Kidney epithelial cell (primary cell): Measurements from ENCODE around the gene ANP32B. TPM values are rescaled to one million over a fixed set of nuclear protein-coding genes. Genes with fewer than 3 reads are reported as not detected.

Experiments used
- DNase-seq: peaks from one replicate; pipeline ENCODE4 v3.0.0-alpha.2; 2010; ENCODE audit warnings: low read depth
- H3K27me3 ChIP-seq: 2 replicates; pipeline ENCODE4 v1.6.0; 2011; ENCODE audit warnings: low read length; ENCODE audit not compliant: control insufficient read depth, insufficient read depth
- H3K36me3 ChIP-seq: 2 replicates; pipeline ENCODE4 v1.5.1; 2011; ENCODE audit warnings: low read length; ENCODE audit not compliant: control insufficient read depth, insufficient read depth
- H3K4me3 ChIP-seq: 2 replicates; pipeline ENCODE4 v1.5.1; 2011; ENCODE audit warnings: low read depth, mild to moderate bottlenecking, control low read depth, low read length
- CTCF ChIP-seq: IDR thresholded peaks from 2 replicates; pipeline ENCODE4 v1.5.1; 2011; ENCODE audit warnings: mild to moderate bottlenecking, moderate library complexity, low read length, control low read depth, inconsistent platforms; ENCODE audit not compliant: insufficient read depth, poor library complexity, severe bottlenecking
- total RNA-seq: library from RNA; depleted of rRNA; stranded (reverse); fragments of >200 nt; gene quantifications from 2 replicates; pipeline ENCODE4 v1.2.3, GENCODE V29; 2015

The ANP32B gene
- total RNA-seq, 1 donor from 2014 or later, result 24.1 TPM

GRCh38 chr9:97985058-97985861 lies 2.1 kb downstream of the ANP32B start:
- Histone ChIP-seq H3K4me3 (peak overlapping the region; percentile 73), H3K27me3 (no peaks in the 10 kb centered on the region), H3K36me3 (no peaks in the 10 kb centered on the region)
- DNase-seq, result no peak
- TF ChIP-seq CTCF, result no peak

- DNase-seq, result no peak
- TF ChIP-seq CTCF, result no peak
Observed at GRCh38 chr9:97987487-97987886, 4.3 kb downstream of the ANP32B start.

GRCh38 chr9:97990259-97990658 lies 7.1 kb downstream of the ANP32B start:
- peak; percentile 43 for TF ChIP-seq CTCF
- DNase-seq, result peak; percentile 38
- Histone ChIP-seq H3K27me3 (no peaks in the 10 kb centered on the region), H3K36me3 (no peaks in the 10 kb centered on the region), H3K4me3 (no peak overlapping the region)

More at GRCh38 chr9:97987487-97987886, 4.3 kb downstream of the ANP32B start:
- Histone ChIP-seq H3K36me3 (no peaks in the 10 kb centered on the region), H3K4me3 (no peak overlapping the region), H3K27me3 (no peaks in the 10 kb centered on the region)

GRCh38 chr9:97991818-97992217 lies 8.7 kb downstream of the ANP32B start:
- no peak for DNase-seq
- Histone ChIP-seq H3K4me3 (no peak overlapping the region), H3K36me3 (no peaks in the 10 kb centered on the region), H3K27me3 (no peaks in the 10 kb centered on the region)
- no peak for TF ChIP-seq CTCF

GRCh38 chr9:97992219-97992618 lies 9.1 kb downstream of the ANP32B start:
- H3K4me3 ChIP-seq, result no peak overlapping the region
- TF ChIP-seq CTCF, result no peak
- no peaks in the 10 kb centered on the region for H3K36me3 ChIP-seq
- no peak for DNase-seq
- no peaks in the 10 kb centered on the region for H3K27me3 ChIP-seq

- TF ChIP-seq CTCF, result no peak
- no peak for DNase-seq
- Histone ChIP-seq H3K4me3 (no peak overlapping the region), H3K27me3 (no peaks in the 10 kb centered on the region), H3K36me3 (no peaks in the 10 kb centered on the region)
Observed at GRCh38 chr9:97993000-97993399, 9.9 kb downstream of the ANP32B start.
